IPS DF 4.7 (cell line): ENCODE measurements around the gene CAMK1G.

Experiments used
- DNase-seq: peaks from one replicate; pipeline ENCODE4 v3.0.0-alpha.2; 2013; ENCODE audit warnings: low spot score; ENCODE audit errors: extremely low read depth

The CAMK1G gene

GRCh38 chr1:209618756-209619420 is 35.4 kb downstream of the CAMK1G start:
- no peak for DNase-seq

DNA sequence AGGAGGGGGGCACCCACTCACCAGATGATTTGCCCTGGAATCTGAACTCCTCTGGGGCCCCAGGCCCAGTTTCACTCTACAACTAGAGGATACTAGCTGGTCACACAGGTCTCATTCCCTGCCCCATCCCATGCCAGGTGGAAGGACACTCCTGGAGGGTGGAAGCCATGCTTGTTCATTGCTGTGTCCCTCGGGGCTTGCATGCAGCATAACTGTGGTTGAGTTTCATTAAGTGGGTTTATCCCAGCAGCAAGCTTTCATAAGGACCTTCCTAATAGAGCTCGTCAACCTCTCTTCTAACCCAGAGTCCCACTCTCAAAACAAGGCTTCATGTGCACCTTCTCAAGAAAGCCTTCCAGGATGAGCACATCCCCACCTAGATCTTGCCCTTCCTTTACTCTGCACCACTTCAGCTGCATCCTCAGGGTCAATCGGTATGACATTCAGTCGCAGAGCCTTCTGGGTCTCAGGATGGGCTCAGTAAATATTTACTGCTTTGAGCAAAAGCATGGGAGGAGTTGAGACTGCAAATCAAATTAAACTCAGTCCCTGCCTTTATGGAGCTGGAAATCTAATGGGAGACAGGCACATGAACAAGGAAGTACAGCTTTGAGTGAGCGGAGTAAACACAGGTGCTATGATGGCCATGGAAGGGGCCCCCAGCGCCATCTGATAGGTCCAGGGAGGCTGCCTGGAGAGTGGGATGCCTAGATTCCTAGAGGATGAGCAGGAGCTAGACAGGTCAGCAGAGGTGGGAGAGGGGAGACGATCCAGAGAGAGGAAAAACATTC is 36.4 kb downstream of the CAMK1G start:
- no peak for DNase-seq

DNA sequence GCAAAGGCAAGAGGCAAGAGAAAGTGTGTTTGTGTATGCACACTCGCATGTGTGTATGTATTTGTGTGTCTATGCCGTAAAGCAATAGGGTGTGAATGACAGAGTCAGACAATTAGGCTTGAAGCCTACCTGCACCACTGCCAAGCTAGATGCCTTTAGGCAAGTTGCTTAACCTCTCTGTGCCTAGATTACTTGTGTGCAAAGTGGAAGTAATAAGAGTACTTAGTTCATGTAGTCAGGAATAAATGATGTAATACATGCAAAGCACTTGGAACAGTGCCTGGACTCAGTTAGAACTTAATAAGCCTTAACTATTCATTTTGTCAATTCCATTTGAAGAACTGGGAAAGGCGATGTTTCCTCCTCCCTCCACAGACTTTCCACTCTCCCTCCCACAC is 37.0 kb downstream of the CAMK1G start:
- no peak for DNase-seq

- DNase-seq, result no peak
Observed at GRCh38 chr1:209621286-209621685, 37.8 kb downstream of the CAMK1G start.

DNA sequence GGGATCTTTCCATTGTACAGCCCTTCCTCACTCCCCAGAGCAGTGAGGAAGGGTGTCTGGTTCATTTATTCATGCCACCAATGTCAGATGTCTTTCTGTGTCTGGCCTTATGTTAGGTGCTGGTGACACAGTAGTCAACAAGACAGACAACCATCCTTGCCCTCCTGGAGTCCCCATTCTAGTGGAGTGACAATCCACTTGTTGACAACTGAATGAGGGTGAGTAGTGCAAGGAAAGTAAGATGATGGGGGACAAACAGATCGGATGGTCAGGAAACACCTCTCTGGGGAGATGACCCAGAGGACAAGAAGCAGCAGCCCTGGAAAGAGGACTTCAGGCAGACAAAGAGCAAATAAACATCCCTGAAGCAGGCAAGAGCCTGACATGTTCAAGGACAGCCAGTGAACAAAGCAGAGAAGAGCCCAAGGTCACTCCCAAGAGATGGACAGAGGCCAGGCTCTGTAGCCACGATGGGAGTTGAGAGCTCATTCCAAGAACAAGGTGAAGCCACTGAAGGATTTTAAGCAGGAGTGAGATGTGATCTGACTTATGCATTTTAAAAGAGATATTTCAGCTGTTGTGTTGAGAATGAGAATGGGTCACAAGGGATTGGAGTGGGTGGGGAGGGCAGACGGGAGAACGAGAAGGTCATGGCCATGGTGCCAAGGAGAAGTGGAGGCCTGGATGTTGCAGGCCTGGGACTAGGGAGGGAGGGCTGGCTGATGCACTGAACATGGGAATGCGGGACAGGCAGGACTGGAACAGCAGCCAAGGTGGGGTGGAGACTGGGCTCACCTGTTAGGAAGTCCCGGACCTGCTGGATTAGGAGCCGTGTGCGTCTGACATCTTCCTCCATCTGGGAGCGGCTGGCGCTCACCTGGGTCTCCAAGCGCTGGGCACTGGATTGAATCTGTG is 38.5 kb downstream of the CAMK1G start:
- DNase-seq, result no peak

DNA sequence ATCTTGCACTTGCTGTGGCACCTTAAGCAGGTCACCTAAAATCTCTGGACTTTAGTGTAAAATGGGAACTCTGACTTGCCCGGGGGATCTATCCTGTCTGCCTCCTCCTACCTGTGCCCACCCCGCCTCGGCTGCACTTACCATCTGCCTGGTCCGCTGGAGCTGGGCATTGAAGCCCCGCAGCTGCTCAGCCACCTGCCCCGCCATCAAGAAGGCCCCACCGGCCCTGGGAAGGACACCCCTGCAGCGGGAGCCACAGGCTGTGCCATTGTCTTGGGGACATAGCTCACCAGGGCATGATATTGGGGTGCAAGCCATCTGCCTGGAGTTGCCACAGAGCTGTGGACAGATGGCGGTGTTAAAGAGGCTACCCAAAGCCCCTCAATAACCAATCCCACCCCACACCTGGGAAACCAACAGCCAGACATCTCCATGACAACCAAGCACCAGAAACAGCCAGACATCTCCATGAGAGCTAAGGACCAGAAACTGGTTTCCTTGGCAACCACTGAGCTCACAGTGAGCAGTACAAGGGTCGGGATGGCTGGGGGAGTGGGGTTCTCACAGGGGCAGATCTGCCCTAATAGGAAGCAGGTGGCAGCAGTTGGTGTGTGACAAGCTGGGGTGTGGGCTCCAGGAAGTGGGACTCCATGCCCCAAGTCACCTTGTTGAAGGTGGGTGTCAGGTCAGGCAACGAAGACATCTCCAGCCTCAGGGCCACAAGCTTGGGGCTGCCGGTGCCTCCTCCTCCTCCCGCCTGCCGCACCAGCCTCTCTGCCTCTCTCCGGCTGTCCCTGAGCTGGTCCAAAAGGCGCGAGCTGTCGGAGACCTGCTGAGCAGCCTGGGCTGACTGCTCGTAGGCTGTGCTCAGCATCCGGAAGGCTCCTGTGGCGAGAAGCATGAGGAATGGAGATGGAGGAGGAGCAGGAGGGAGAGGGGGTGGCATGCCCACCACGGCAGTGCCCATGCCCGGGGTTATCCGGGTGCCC is 39.6 kb downstream of the CAMK1G start:
- no peak for DNase-seq

DNA sequence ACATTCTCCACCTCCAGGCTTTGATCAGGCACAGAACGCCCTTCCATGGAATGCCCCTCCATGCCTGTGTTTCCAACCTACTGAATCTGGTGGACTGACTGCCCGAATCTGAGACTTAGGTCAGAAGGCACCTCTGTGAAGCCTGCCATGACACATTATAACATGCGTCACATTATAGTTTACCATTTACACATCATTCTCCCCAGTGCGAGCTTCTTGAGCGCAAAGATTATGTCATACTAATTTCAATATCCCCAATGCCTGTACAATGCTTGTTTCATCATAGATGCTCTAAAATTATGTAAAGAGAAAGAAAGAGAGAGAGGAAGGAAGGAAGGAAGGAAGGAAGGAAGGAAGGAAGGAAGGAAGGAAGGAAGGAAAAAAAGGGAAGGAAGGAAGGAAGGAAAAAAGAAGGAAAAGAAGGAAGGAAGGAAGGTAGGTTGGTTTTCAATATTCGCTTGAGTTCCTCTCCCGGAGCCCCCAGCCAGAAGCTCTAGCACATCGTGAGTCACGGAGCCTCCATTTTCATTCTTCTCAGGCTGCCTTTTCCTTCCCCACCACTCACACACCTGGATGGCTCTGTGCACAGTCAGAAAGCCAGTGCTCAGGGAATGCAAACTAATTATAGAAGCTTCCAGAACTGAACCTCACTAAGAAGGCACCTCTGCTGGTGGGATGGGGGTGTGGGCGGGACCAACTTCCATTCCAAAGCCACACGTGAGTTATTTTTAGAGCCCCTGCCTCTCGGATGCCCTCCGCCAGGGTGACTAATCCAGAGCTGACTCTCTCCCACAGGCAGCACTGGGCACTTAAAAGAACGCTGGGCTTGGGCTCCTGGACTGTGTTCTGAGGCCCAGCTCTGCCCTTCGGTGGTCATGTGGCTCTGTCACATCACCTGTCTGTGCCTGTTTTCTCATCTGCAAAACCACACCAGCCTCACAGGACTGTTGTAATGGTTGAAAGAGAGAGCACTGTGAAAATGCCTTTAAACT is 41.3 kb downstream of the CAMK1G start:
- no peak for DNase-seq

- DNase-seq, result no peak
Observed at GRCh38 chr1:209625791-209626285, 42.3 kb downstream of the CAMK1G start.

GRCh38 chr1:209626346-209627026 is 43.0 kb downstream of the CAMK1G start:
- DNase-seq, result no peak

GRCh38 chr1:209627027-209627731 is 43.7 kb downstream of the CAMK1G start:
- DNase-seq, result no peak

DNA sequence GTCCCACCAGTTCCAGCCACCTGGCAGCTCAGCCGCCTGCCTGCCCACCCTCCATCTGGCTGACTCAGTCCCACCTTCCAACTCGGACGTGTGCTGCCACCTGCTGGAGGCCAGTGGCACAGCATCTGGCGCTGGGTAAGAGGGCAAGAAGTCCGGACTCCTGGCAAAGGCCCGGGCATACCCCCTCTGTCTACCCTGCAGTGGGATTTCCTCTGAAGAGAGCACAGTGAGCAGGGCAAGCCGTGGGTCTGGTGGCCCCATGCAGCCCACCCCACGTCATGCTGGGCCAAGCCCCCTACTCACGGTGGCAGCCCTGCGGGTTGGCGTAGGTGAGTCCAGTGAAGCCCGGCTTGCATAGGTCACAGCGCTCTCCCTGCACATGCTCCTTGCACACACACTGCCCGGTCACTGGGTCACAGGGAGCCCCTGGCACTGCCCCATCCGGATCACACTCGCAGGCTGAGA is 44.2 kb downstream of the CAMK1G start:
- peak; percentile 72 for DNase-seq

DNA sequence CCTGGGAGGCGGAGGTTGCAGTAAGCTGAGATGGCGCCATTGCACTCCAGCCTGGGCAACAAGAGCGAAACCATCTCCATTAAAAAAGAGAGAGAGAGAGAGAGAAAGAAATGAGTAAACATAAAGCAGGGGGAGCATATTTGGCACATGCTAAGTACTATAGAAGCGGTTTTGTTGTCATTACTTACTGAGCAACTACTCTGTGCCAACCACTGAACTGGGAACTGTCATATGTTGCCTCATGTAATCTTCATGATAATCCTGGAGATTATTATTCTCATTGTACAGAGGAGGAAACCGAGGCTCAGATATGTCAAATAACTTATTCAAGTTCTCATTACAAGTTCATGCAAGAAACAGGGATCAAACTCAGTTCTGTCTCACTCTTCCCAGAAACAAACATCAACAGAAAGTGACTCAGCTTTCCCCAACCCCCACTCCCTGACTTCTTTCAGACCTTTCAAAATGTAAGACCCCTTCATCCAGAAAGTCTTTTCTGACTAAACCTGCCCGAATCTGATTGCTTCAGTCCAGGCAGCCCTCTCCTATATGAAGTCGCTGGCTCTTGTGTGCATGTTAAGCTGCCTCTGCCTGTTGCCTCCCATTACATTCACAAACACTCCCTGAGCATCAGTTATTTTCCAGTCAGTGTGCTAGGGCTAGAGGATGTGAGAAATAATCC is 45.2 kb downstream of the CAMK1G start:
- no peak for DNase-seq

GRCh38 chr1:209629621-209630382 is 46.3 kb downstream of the CAMK1G start:
- DNase-seq, result no peak

- peak; percentile 36 for DNase-seq
Observed at GRCh38 chr1:209630383-209631225, 47.1 kb downstream of the CAMK1G start.

- DNase-seq, result no peak
Observed at GRCh38 chr1:209633335-209633997, 50.0 kb downstream of the CAMK1G start.
